GM21390 (cell line): ENCODE measurements around the gene NEAT1.
"Not testable (repeated sequence)": the region's sequence is repeated elsewhere in the genome, so short reads cannot be mapped to it uniquely, and the experiment has no call there.

ENCODE experiments used
- ATAC-seq: cut with Tn5 transposase; IDR thresholded peaks from one replicate; pipeline ENCODE4 v1.9.1; 2021; ENCODE audit not compliant: unreplicated experiment

NEAT1 gene

GRCh38 chr11:65448418-65449105, 26.0 kb downstream of the NEAT1 start:
- ATAC-seq, result no peak

DNA sequence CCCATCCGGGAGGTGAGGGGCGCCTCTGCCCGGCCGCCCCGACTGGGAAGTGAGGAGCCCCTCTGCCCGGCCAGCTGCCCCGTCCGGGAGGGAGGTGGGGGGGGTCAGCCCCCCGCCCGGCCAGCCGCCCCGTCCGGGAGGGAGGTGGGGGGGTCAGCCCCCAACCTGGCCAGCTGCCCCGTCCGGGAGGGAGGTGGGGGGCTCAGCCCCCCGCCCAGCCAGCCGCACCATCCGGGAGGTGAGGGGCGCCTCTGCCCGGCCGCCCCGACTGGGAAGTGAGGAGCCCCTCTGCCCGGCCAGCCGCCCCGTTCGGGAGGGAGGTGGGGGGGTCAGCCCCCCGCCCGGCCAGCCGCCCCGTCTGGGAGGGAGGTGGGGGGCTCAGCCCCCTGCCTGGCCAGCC, 28.7 kb downstream of the NEAT1 start:
- not testable (repeated sequence) for ATAC-seq

- not testable (repeated sequence) for ATAC-seq
Observed at GRCh38 chr11:65452259-65452658, 29.7 kb downstream of the NEAT1 start.

DNA sequence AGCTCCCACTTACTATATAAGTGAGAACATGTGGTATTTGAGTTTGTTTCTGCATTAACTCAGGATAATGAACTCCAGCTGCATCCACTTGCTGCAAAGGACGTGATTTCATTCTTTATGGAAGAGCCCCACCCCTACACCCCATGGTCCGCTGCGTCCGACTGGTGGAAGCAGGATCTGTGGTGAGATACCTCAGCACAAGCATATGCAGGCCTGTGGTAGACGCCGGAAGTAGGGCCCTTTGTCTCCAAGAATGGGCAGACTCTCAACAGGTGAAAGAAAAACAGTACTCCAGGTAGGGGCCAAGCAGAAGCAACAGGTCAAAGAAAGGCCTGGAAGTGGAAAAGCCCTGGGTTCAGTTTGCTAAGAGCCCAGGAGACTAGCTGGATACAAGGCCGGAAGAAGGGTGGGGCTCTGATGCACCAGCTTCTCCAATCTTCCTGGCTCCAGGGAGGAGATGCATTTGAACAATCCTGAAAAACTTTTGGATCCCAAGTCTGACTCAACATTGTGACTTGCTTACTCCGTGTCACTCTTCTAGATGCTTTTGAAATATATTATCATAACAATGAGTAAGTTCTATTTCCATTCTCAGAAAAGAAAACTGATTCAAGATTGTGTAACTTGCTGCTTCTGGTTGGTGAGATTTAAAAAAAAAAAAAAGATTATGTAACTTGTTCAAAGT, 30.4 kb downstream of the NEAT1 start:
- no peak for ATAC-seq

GRCh38 chr11:65454311-65454695, 31.7 kb downstream of the NEAT1 start:
- ATAC-seq, result no peak

DNA sequence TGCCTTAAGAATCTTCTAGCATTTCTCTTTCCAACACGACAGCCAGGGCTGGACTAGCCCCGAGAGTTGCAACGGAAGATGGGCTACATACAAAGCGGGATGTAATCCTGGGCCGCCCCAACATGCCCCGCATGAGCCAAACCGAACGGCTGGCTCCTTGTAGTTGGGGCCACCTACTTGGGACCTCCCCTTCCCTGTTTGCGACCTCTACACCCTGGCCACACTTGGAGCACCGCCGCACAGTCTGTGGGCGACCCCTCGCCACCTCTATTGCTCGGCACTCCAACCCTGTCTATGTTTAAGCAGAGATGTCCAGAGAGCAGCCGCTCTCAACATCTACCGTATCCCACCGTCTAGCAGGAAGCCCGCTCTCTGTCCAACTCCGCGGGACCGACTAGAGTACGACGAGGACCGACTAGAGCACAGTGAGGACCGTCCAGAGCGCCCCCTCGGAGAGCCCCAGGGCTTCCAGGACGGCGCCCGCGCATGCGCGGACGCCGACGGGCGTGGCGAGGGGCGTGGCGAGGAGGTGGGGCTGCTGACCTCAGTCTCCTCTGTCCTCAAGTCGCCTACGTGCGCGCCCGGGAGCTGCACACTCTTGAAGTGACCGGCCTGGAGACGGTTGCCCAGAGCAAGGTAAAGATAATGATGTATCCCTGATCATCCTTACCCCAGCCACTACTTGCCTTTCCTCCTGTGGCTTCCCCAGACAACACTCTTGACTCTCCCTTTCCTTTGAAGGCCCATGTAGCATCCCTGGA, 32.3 kb downstream of the NEAT1 start:
- ATAC-seq, result peak; percentile 91

GRCh38 chr11:65456418-65456817, 33.8 kb downstream of the NEAT1 start:
- no peak for ATAC-seq

- ATAC-seq, result no peak
Observed at GRCh38 chr11:65459552-65459951, 37.0 kb downstream of the NEAT1 start.

GRCh38 chr11:65465471-65465870, 42.9 kb downstream of the NEAT1 start:
- ATAC-seq, result not testable (repeated sequence)

- not testable (repeated sequence) for ATAC-seq
Observed at GRCh38 chr11:65467306-65467705, 44.7 kb downstream of the NEAT1 start.

GRCh38 chr11:65468874-65469333, 46.3 kb downstream of the NEAT1 start:
- ATAC-seq, result peak; percentile 56

DNA sequence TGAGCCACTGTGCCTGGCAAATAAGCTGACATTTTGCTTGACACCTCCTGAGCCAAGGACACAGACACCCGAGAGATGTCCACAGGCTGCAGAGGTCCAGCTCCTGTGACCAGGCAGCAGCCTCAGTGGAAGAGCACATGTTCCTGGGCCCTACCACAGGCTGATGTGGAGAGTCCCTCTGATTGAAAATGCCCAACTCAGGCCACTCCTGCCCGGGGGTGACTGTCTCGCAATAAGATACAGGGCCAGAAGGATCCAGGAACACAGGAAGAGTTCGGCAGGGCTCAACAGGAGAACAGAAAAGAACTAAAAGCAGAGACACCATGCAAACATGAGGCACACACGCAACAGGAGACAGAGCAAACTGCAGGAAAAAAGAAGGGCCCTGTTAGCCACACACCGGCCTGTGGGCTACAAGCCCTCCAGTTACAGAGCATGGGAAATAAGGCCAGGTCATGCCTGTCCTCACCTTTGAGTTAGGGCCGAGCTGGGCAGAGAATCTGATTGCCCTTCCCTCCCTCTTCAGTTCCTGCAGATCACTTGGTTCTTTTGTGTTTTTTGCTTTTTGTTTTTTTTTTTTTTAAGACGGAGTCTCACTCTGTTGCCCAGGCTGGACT, 47.9 kb downstream of the NEAT1 start:
- ATAC-seq, result no peak

DNA sequence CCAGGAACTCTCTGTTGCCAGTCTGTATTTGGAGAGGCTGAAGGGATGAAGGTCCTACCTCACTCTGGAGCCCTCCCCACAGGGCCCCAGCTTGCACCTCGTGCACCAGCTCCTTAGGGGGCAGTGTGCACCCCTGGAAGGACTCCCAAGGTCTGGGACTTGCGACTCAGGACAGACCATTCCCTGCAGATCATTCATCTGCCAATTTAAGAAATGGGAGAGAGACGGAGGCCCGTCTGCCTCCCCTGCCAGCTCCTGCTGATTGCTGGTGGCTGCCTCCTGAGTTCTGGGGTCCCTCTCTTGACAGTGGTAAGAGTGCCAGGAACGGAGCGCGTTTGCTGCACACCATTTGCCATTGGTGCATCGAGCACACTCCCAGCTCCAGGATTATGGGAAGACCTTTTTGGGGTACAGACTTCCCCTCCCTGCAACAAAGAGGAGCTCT, 48.9 kb downstream of the NEAT1 start:
- ATAC-seq, result no peak

DNA sequence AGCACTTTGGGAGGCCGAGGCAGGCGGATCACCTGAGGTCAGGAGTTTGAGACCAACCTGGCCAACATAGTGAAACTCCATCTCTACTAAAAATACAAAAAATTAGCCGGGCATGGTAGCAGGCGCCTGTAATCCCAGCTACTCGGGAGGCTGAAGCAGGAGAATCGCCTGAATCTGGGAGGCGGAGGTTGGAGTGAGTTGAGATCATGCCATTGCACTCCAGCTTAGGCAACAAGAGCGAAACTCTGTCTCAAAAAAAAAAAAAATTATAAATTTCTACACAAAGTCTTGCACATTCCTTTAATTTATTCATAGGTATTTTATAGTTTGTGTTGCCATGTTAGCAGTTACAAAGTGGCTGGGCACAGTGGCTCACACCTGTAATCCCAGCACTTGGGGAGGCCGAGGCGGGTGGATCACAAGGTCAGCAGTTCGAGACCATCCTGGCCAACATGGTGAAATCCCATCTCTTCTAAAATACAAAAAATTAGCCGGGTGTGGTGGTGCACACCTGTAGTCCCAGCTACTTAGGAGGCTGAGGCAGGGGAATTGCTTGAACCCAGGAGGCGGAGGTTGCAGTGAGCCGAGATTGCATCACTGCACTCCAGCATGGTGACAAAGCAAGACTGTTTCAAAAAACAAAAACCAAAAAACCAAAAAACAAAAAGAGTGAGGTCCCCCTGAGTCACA, 50.1 kb downstream of the NEAT1 start:
- not testable (repeated sequence) for ATAC-seq

DNA sequence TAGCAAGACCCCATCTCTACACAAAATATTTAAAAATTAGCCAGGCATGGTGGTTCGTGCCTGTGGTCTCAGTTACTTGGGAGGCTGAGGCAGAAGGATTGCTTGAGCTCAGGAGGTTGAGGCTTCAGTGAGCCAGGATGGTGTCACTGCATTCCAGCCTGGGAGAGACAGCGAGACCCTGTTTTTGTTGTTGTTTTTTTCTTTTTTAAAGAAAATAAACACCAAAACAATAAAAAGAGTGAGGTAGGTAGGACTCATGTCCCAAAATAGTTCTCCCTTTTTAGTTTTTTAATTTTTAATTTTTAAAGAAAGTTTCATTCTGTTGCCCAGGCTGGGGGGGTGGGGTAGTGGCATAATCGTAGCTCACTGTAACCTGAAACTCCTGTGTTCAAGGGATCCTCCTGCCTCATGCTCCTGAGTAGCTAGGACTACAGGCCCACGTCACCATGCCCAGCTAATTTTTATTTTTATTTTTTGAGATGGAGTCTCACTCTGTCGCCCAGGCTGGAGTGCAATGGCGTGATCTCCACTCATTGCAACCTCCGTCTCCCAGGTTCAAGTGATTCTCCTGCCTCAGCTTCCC, 50.8 kb downstream of the NEAT1 start:
- no peak for ATAC-seq

GRCh38 chr11:65474864-65475263, 52.3 kb downstream of the NEAT1 start:
- ATAC-seq, result no peak

DNA sequence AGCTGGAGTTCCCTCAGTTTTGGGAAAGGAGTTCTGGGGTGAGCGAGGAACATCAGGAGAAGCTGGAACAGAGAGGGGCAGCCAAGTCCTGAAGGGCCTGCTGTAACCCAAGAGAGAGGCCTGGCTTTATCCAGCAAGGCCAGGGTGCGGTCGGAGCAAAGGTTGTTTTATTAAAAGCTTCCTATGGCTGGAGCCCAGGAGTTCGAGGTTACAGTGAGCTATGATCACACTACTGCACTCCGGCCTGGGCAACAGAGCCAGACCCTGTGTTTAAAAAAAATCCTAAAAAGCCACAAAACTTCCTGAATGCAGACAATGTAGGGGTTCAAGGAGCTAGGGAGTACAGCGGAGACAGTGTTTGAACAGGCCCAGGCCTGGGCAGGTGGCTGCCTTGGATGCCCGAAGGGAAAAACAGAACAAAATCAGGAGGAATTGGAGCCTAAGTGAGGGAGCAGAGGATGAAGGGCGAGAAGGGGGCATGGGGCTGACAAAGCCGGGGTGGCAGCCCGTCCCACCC, 54.1 kb downstream of the NEAT1 start:
- no peak for ATAC-seq

DNA sequence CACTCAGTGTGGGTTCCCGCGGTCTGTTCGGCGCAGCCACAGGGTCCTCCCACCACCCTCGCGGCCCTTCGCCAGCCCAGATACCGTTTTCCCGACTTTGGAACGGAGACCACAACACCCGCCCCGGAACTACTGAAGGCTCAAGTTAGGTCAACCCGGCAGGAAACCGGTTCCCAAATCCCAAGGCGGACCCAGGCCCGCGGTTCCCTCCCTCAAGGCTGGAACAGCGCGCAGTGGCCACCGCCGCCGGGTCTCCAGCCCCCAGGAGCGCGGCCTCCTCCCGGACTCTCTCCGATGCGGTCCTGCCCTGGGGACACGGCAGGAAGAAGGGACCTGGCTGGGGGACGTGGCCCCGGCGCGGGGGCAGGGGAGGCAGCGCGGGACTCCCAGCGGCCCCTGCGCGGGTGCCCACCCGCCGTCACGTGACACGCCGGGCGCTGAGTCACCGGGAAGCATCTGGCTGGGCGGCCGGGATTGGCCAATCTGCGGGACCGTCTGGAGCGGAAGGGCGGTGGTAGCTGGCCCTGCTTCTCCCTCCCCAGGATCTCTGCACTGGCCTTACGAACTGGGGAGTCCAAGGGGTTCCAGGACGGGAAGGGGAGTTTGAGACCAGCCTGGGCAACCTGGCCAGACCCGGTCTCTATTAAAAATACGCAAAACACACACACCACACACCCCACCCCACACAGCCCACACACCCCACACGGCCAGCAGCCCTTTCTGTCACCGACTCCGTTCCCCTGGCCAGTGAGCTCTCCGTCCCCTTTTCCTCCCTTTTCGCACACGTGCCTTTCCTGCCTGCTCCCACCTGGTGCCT, 54.8 kb downstream of the NEAT1 start:
- peak; percentile 75 for ATAC-seq
